K562 (cell line): Measurements from ENCODE around the gene SRF. TPM values are rescaled to one million over a fixed set of nuclear protein-coding genes. Genes with fewer than 3 reads are reported as not detected.

Source experiments
- ATF1 ChIP-seq, 2 experiments: fragments of 450-650 bp in 1 of 2; IDR thresholded peaks; 2 replicates each; pipeline ENCODE4 v1.6.1; 2016; ENCODE audit warnings: missing compliant biosample characterization in 1 of 2, missing genetic modification characterization in 1 of 2
- BCOR ChIP-seq: fragments of 450-650 bp; IDR thresholded peaks from 2 replicates; pipeline ENCODE4 v1.6.1; 2016
- CBX5 ChIP-seq: IDR thresholded peaks from 2 replicates; pipeline ENCODE4 v1.6.1; 2014; ENCODE audit warnings: low read depth, borderline replicate concordance
- CREM ChIP-seq: IDR thresholded peaks from 2 replicates; pipeline ENCODE4 v1.6.1; 2014; ENCODE audit warnings: antibody characterized with exemption, low read depth
- HNRNPK ChIP-seq: fragments of 200-400 bp; formaldehyde crosslinking; IDR thresholded peaks from one replicate; pipeline ENCODE4 v1.6.1; 2018; ENCODE audit warnings: mild to moderate bottlenecking, low read depth, low read length; ENCODE audit not compliant: poor library complexity, severe bottlenecking
- POLR2AphosphoS2 ChIP-seq: IDR thresholded peaks from 2 replicates; pipeline ENCODE4 v1.6.1; 2012; ENCODE audit warnings: low read length, improper control_type of control experiment
- PRDM10 ChIP-seq: fragments of 450-650 bp; IDR thresholded peaks from 2 replicates; pipeline ENCODE4 v1.6.1; 2018; ENCODE audit not compliant: partially characterized antibody
- PRPF4 ChIP-seq: fragments of 200-400 bp; formaldehyde crosslinking; IDR thresholded peaks from one replicate; pipeline ENCODE4 v1.6.1; 2017; ENCODE audit warnings: low read length, low read depth, mild to moderate bottlenecking; ENCODE audit not compliant: insufficient read depth, poor library complexity, severe bottlenecking
- PYGO2 ChIP-seq: fragments of 450-650 bp; IDR thresholded peaks from 2 replicates; pipeline ENCODE4 v1.6.1; 2016; ENCODE audit warnings: mild to moderate bottlenecking, missing genetic modification characterization, moderate library complexity, missing compliant biosample characterization
- SMARCA5 ChIP-seq: fragments of 450-650 bp; IDR thresholded peaks from 2 replicates; pipeline ENCODE4 v1.6.1; 2016
- SRSF1 ChIP-seq: fragments of 200-400 bp; formaldehyde crosslinking; IDR thresholded peaks from 2 replicates; pipeline ENCODE4 v1.6.1; 2017; ENCODE audit warnings: mild to moderate bottlenecking, low read depth, low read length, moderate library complexity
- TFAM ChIP-seq: fragments of 250-450 bp; sonication (Bioruptor Pico); conservative IDR thresholded peaks from 2 replicates; pipeline ENCODE4 v1.5.0; 2021; ENCODE audit warnings: mild to moderate bottlenecking, moderate library complexity
- ZBTB17 ChIP-seq: fragments of 450-650 bp; formaldehyde crosslinking; IDR thresholded peaks from 2 replicates; pipeline ENCODE4 v1.4.0; 2020; ENCODE audit warnings: mild to moderate bottlenecking
- ZNF174 ChIP-seq: fragments of 250-450 bp; sonication (Bioruptor Pico); IDR thresholded peaks from 2 replicates; pipeline ENCODE4 v1.4.0; 2020; ENCODE audit warnings: mild to moderate bottlenecking
- ZNF589 ChIP-seq: fragments of 200-800 bp; sonication (Bioruptor generic); IDR thresholded peaks from 2 replicates; pipeline ENCODE4 v1.6.1; 2016; ENCODE audit warnings: low read depth, missing genetic modification characterization, missing compliant biosample characterization
- polyA plus RNA-seq, 8 experiments: library from polyadenylated mRNA; depleted of rRNA in 4 of 8; stranded (reverse) in 5 of 8; unstranded in 3 of 8; fragments of >200 nt; fragmentation: Nextera tagmentation in 2 of 8; fragmentation: Illumina TruSeq in 1 of 8; extraction: Ambion mirVana in 2 of 8; extraction: Trizol in 1 of 8; gene quantifications; 2 replicates each; pipeline versions ENCODE4 v1.2.1 to v1.2.3, GENCODE V29; 2011 to 2014; ENCODE audit warnings: inconsistent platforms in 1 of 8, missing spikeins in 1 of 8
- total RNA-seq, 7 experiments: library from RNA; depleted of rRNA in 6 of 7; stranded (reverse); fragments of >200 nt in 6 of 7; fragmentation: Illumina TruSeq in 2 of 7; extraction: Trizol in 2 of 7; gene quantifications; 2 replicates each; pipeline versions ENCODE4 v1.2.1 to v1.2.3, GENCODE V29; 2011 to 2021; ENCODE audit warnings: low replicate concordance in 1 of 7
- TF ChIP-seq, protein P1 (sequence below): fragments of 450-650 bp; IDR thresholded peaks from 2 replicates; pipeline ENCODE4 v1.7.1; 2018; ENCODE audit warnings: mild to moderate bottlenecking, low read depth; ENCODE audit not compliant: partially characterized antibody

Gene SRF
- total and polyA plus RNA-seq, 9 of the 15 experiments (the other 6 are each of a cell fraction or from before 2014, with no cell fraction given), result 2.5 to 37.0 (median 24.6) TPM

DNA sequence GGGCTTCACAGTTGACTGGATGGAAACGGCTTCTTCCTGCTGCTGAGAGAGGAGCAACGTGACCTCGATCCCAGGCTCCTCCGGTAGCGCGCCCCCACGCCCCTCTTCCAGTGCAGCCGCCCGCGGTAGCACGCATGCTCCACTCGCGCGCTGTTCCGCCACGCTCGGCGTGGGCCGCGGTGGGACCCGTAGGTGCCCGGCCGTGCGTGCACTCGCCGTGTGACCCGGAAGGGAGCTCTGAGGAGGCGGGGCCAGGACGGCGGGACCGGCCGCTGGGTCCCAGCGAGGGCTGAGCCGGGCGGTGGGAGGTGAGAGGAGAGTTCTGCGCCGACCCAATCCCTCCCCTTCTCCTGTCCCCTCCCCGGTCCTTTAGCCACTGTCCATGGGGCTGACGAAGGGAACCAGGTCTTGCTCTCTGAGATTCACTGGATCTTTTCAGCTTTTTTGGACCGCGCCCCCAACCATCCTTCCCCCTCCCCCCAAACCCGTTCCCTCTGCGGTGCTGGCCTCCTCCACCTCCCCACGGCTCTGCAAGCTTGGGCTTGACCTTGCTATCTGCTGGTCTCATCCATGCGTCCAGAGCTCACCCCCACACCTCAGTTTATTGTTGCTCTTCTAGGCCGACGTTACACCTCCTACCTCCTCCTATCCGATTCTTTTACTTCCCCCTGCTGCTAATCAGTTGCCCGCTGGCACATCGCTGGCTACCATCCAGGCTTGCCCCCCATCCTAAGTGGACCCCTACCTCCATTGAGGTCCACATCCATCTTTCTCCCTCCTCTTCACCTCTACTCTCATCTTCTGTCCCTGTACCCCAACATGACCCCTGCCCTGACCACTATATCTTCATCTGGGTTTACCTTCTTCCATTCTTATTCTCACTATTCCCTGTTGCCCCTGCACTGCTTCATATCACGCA is 11.1 kb downstream of the SRF start, which contains the start of gene CUL9 (continued):
- TF ChIP-seq PRDM10 (peak; percentile 96), ZNF589 (CRISPR knock-in tag) (0 out of 2 replicates have a peak, but pooled peaks have one; percentile 46), BCOR (peak; percentile 11; the same call in 1 of the 2 replicates), ZBTB17 (CRISPR knock-in tag) (peak; percentile 77; the same call in 1 of the 2 replicates), SMARCA5 (0 out of 2 replicates have a peak, but pooled peaks have one; percentile 83), POLR2AphosphoS2 (peak; percentile 91), CBX5 (no peak), ATF1 (CRISPR knock-in tag; IDR thresholded peaks at IDR 0.05) (no peak), ATF1 (tag; IDR thresholded peaks at IDR 0.05) (peak; percentile 86), ZNF174 (no peak), HNRNPK (peak; percentile 55), CREM (peak; percentile 79), TFAM (no peak), PRPF4 (no peak), PYGO2 (tag) (no peak), SRSF1 (0 out of 2 replicates have a peak, but pooled peaks have one; percentile 54)
- TF ChIP-seq, protein P1, sequence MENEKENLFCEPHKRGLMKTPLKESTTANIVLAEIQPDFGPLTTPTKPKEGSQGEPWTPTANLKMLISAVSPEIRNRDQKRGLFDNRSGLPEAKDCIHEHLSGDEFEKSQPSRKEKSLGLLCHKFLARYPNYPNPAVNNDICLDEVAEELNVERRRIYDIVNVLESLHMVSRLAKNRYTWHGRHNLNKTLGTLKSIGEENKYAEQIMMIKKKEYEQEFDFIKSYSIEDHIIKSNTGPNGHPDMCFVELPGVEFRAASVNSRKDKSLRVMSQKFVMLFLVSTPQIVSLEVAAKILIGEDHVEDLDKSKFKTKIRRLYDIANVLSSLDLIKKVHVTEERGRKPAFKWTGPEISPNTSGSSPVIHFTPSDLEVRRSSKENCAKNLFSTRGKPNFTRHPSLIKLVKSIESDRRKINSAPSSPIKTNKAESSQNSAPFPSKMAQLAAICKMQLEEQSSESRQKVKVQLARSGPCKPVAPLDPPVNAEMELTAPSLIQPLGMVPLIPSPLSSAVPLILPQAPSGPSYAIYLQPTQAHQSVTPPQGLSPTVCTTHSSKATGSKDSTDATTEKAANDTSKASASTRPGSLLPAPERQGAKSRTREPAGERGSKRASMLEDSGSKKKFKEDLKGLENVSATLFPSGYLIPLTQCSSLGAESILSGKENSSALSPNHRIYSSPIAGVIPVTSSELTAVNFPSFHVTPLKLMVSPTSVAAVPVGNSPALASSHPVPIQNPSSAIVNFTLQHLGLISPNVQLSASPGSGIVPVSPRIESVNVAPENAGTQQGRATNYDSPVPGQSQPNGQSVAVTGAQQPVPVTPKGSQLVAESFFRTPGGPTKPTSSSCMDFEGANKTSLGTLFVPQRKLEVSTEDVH, result peak; percentile 80
